Trophoblast cell (in vitro differentiated cells and primary cell): ENCODE data around the gene SIGLEC11.
"Not testable (repeated sequence)": the region's sequence is repeated elsewhere in the genome, so short reads cannot be mapped to it uniquely, and the experiment has no call there.

Experiments used
- DNase-seq, 2 donors: peaks; one replicate each; pipeline ENCODE4 v3.0.0-alpha.2; 2016
- H2AFZ ChIP-seq: 2 replicates; pipeline ENCODE4 v1.6.1; 2013; ENCODE audit warnings: low read length, moderate library complexity, mild to moderate bottlenecking; ENCODE audit not compliant: insufficient read depth, poor library complexity
- H2AK5ac ChIP-seq: 2 replicates; pipeline ENCODE4 v1.6.1; 2013; ENCODE audit warnings: mild to moderate bottlenecking, low read length
- H2BK120ac ChIP-seq: 2 replicates; pipeline ENCODE4 v1.6.1; 2013; ENCODE audit warnings: low read length, mild to moderate bottlenecking, moderate library complexity; ENCODE audit not compliant: insufficient read depth, poor library complexity
- H2BK12ac ChIP-seq: 2 replicates; pipeline ENCODE4 v1.6.1; 2013; ENCODE audit warnings: mild to moderate bottlenecking, low read length, moderate library complexity
- H2BK5ac ChIP-seq: 2 replicates; pipeline ENCODE4 v1.6.1; 2013; ENCODE audit warnings: low read length, low read depth, moderate library complexity, mild to moderate bottlenecking; ENCODE audit not compliant: poor library complexity
- H3K14ac ChIP-seq: 2 replicates; pipeline ENCODE4 v1.6.1; 2013; ENCODE audit warnings: mild to moderate bottlenecking, low read length
- H3K18ac ChIP-seq: 2 replicates; pipeline ENCODE4 v1.6.1; 2013; ENCODE audit warnings: mild to moderate bottlenecking, low read length
- H3K23ac ChIP-seq: 2 replicates; pipeline ENCODE4 v1.6.1; 2013; ENCODE audit warnings: low read length
- H3K27ac ChIP-seq: 2 replicates; pipeline ENCODE4 v1.5.1; 2013; ENCODE audit warnings: low read depth, mild to moderate bottlenecking, inconsistent platforms, low read length, moderate library complexity
- H3K27me3 ChIP-seq: 2 replicates; pipeline ENCODE4 v1.6.1; 2013; ENCODE audit warnings: inconsistent platforms, mild to moderate bottlenecking, low read length, moderate library complexity; ENCODE audit not compliant: insufficient read depth
- H3K36me3 ChIP-seq, 2 experiments: 1 replicate in 1 of 2; 2 replicates in 1 of 2; pipeline ENCODE4 v1.6.1; 2013; ENCODE audit warnings: low read length in 2 of 2, mild to moderate bottlenecking in 2 of 2, moderate library complexity in 1 of 2; ENCODE audit not compliant: insufficient read depth in 2 of 2, control insufficient read depth in 1 of 2
- H3K4ac ChIP-seq: 2 replicates; pipeline ENCODE4 v1.6.1; 2013; ENCODE audit warnings: low read depth, mild to moderate bottlenecking, low read length, moderate library complexity
- H3K4me1 ChIP-seq, 2 experiments: 1 replicate in 1 of 2; 2 replicates in 1 of 2; pipeline ENCODE4 v1.6.1; 2013; ENCODE audit warnings: low read length in 2 of 2, mild to moderate bottlenecking in 2 of 2, moderate library complexity in 1 of 2; ENCODE audit not compliant: insufficient read depth in 2 of 2, control insufficient read depth in 1 of 2
- H3K4me2 ChIP-seq: 2 replicates; pipeline ENCODE4 v1.6.1; 2013; ENCODE audit warnings: inconsistent platforms, mild to moderate bottlenecking, low read length, moderate library complexity
- H3K4me3 ChIP-seq: 2 replicates; pipeline ENCODE4 v1.5.1; 2013; ENCODE audit warnings: mild to moderate bottlenecking, low read depth, low read length, inconsistent platforms
- H3K79me1 ChIP-seq: one replicate; pipeline ENCODE4 v1.6.1; 2013; ENCODE audit warnings: low read length
- H3K79me2 ChIP-seq: 2 replicates; pipeline ENCODE4 v1.6.1; 2013; ENCODE audit warnings: low read length, mild to moderate bottlenecking; ENCODE audit not compliant: control insufficient read depth, insufficient read depth, poor library complexity
- H3K9ac ChIP-seq: 2 replicates; pipeline ENCODE4 v1.6.1; 2013; ENCODE audit warnings: mild to moderate bottlenecking, low read length
- H3K9me3 ChIP-seq: 2 replicates; pipeline ENCODE4 v1.6.1; 2013; ENCODE audit warnings: low read depth, mild to moderate bottlenecking, control low read depth, inconsistent platforms, low read length; ENCODE audit not compliant: insufficient read depth
- H4K12ac ChIP-seq: 2 replicates; pipeline ENCODE4 v1.6.1; 2013; ENCODE audit warnings: low read depth, mild to moderate bottlenecking, low read length, moderate library complexity
- H4K8ac ChIP-seq: 2 replicates; pipeline ENCODE4 v1.6.1; 2013; ENCODE audit warnings: low read depth, mild to moderate bottlenecking, low read length, moderate library complexity
- H4K91ac ChIP-seq: one replicate; pipeline ENCODE4 v1.6.1; 2013; ENCODE audit warnings: low read depth, mild to moderate bottlenecking, low read length, moderate library complexity
- WGBS: extraction: QIAGEN DNeasy Blood & Tissue Kit; methylation state at CpG from one replicate; pipeline ENCODE4 v1.1.7; 2013; ENCODE audit warnings: missing lambda C conversion rate; ENCODE audit not compliant: insufficient read length, insufficient coverage; ENCODE audit errors: extremely low coverage; 5-methylcytosine and 5-hydroxymethylcytosine counted together

SIGLEC11 gene

GRCh38 chr19:49971991-49972411 is 11.0 kb upstream of the SIGLEC11 start:
- H3K36me3 ChIP-seq: peaks cover 2 to 7% of the 10 kb centered on the region in 2 experiments
- no peak overlapping the region for H3K27ac ChIP-seq
- no peak overlapping the region for H2BK120ac ChIP-seq
- no peak overlapping the region for H2AK5ac ChIP-seq
- H3K4me1 ChIP-seq: no peaks in the 10 kb centered on the region
- H3K4me2 ChIP-seq: no peak overlapping the region
- peaks cover 2% of the 10 kb centered on the region for H3K9me3 ChIP-seq
- H4K91ac ChIP-seq: no peak overlapping the region
- DNase-seq: no peak
- no peaks in the 10 kb centered on the region for H3K79me2 ChIP-seq
- no peak overlapping the region for H3K4ac ChIP-seq
- no peak overlapping the region for H4K8ac ChIP-seq
- H2AFZ ChIP-seq: no peak overlapping the region
- H2BK12ac ChIP-seq: no peak overlapping the region
- H3K18ac ChIP-seq: no peak overlapping the region
- H3K9ac ChIP-seq: no peak overlapping the region
- H3K23ac ChIP-seq: no peak overlapping the region
- no peak overlapping the region for H3K14ac ChIP-seq
- WGBS: no CpG with 5 or more reads among the region's 12 CpGs
- H3K4me3 ChIP-seq: no peak overlapping the region
- H3K79me1 ChIP-seq: no peaks in the 10 kb centered on the region
- H2BK5ac ChIP-seq: no peak overlapping the region
- H3K27me3 ChIP-seq: no peaks in the 10 kb centered on the region
- no peak overlapping the region for H4K12ac ChIP-seq

- not testable (repeated sequence) for H3K23ac ChIP-seq, H3K9me3 ChIP-seq, H3K14ac ChIP-seq, H3K9ac ChIP-seq, H3K79me2 ChIP-seq, DNase-seq, H3K27me3 ChIP-seq, H3K4me2 ChIP-seq, H4K91ac ChIP-seq, H3K79me1 ChIP-seq, H2AFZ ChIP-seq, H3K4me1 ChIP-seq, H2BK120ac ChIP-seq, H4K8ac ChIP-seq, H3K18ac ChIP-seq, H3K4me3 ChIP-seq, H2BK5ac ChIP-seq, H2BK12ac ChIP-seq, H4K12ac ChIP-seq, H2AK5ac ChIP-seq, H3K36me3 ChIP-seq, H3K27ac ChIP-seq, H3K4ac ChIP-seq
- WGBS: no CpG with 5 or more reads among the region's 9 CpGs
Measured at GRCh38 chr19:49969355-49969754, 8.4 kb upstream of the SIGLEC11 start.

GRCh38 chr19:49968279-49968922 is 7.4 kb upstream of the SIGLEC11 start:
- Histone ChIP-seq H3K79me1 (no peaks in the 10 kb centered on the region), H2AFZ (no peak overlapping the region), H3K27me3 (no peaks in the 10 kb centered on the region), H4K12ac (no peak overlapping the region), H2BK120ac (no peak overlapping the region), H3K4ac (no peak overlapping the region), H2BK12ac (no peak overlapping the region), H3K36me3 (no peaks in the 10 kb centered on the region), H3K79me2 (no peaks in the 10 kb centered on the region), H2BK5ac (no peak overlapping the region), H3K14ac (no peak overlapping the region), H3K9me3 (no peaks in the 10 kb centered on the region), H2AK5ac (no peak overlapping the region), H3K18ac (no peak overlapping the region), H4K8ac (no peak overlapping the region), H3K27ac (no peak overlapping the region), H4K91ac (no peak overlapping the region), H3K23ac (no peak overlapping the region), H3K9ac (no peak overlapping the region), H3K4me2 (no peak overlapping the region), H3K4me3 (no peak overlapping the region), H3K4me1 (no peaks in the 10 kb centered on the region)
- WGBS: no CpG with 5 or more reads among the region's 5 CpGs
- DNase-seq: no peak

GRCh38 chr19:49959892-49960291 is 1.1 kb downstream of the SIGLEC11 start:
- H3K23ac ChIP-seq, H3K27me3 ChIP-seq, H3K36me3 ChIP-seq, H4K91ac ChIP-seq, H4K8ac ChIP-seq, H3K9ac ChIP-seq, H3K4me2 ChIP-seq, DNase-seq, H2AK5ac ChIP-seq, H2BK12ac ChIP-seq, H2AFZ ChIP-seq, H2BK5ac ChIP-seq, H3K14ac ChIP-seq, H2BK120ac ChIP-seq, H3K79me2 ChIP-seq, H3K79me1 ChIP-seq, H3K27ac ChIP-seq, H3K4ac ChIP-seq, H3K4me3 ChIP-seq, H3K18ac ChIP-seq, H4K12ac ChIP-seq, H3K9me3 ChIP-seq, H3K4me1 ChIP-seq: not testable (repeated sequence)
- no CpG with 5 or more reads among the region's 12 CpGs for WGBS
